GM12892 (cell line): ENCODE results near the gene SLC15A5.

ENCODE experiments used
- DNase-seq: peaks from one replicate; pipeline ENCODE4 v3.0.0; 2011; ENCODE audit not compliant: insufficient read length
- FAIRE-seq: peaks from 2 replicates; lab custom pipeline; 2011; peaks lifted over from hg19 to GRCh38; lab: Jason Lieb, UNC
- POLR2A ChIP-seq: IDR thresholded peaks from 2 replicates; pipeline ENCODE4 v1.6.1; 2011; ENCODE audit warnings: low read depth, low read length, control low read depth
- POLR2AphosphoS5 ChIP-seq: IDR thresholded peaks from 2 replicates; pipeline ENCODE4 v1.6.1; 2011; ENCODE audit warnings: low read depth, low read length, control low read depth
- TAF1 ChIP-seq: IDR thresholded peaks from 2 replicates; pipeline ENCODE4 v1.6.1; 2011; ENCODE audit warnings: low read depth, mild to moderate bottlenecking, control low read depth, low read length, borderline replicate concordance

The SLC15A5 gene

DNA sequence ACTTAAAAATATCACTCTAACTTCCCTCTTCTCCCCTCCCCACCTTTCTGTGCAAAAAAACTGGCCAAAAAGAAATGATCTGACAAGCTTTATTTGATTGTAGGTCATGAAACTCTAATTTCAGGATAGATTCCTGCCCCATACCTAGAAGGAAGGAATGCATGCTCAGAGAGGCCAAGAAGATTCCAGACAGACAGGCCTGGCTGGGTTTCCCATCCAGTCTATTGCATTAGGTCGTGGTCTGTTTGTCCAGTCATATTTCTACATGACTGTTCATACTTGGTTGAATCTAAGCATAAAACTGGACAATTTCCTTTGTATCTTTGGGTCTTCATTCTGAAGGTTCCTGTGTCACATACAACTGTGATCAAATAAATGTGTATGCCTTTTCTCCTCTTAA, 20.0 kb upstream of the SLC15A5 start:
- DNase-seq (no peak), FAIRE-seq (no peak)
- no peak for TF ChIP-seq POLR2A
- TF ChIP-seq TAF1 = no peak
- no peak for TF ChIP-seq POLR2AphosphoS5

DNA sequence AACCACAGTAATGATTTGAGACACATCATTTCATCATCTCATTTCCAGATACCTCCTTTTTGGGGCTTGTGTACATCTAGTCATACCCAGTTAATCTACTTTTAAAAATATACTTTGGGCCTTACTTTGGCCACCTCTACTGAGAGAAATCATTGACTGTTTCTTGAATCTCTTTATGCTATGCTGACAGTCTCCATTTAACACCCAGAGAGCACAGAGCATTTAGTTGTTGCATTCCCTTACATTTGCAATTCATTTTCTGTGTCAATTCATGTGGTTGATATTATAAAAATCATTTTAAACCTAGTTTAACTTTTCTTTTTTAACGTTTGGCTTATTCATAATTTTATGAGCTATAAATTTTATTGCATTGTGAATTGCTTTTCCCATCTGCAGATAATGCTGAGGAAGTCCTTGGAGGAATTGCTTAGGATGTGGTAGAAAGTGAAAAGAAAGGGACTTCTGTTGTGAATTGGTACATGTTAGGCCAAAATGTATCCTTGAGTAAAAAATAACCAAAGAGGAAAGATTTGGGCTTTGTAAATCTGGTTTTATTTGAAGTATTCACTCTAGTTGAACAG, 17.0 kb upstream of the SLC15A5 start:
- DNase-seq (no peak), FAIRE-seq (no peak)

GRCh38 chr12:16291032-16291431, 13.5 kb upstream of the SLC15A5 start:
- no peak for TF ChIP-seq POLR2AphosphoS5
- TF ChIP-seq TAF1 = no peak
- TF ChIP-seq POLR2A = no peak
- no peak for FAIRE-seq
- DNase-seq = no peak

More for the DNA sequence above, 17.0 kb upstream of the SLC15A5 start:
- TF ChIP-seq POLR2AphosphoS5 (no peak), TAF1 (no peak), POLR2A (no peak)

- TF ChIP-seq POLR2AphosphoS5 (no peak), TAF1 (no peak), POLR2A (no peak)
- FAIRE-seq = no peak
- DNase-seq = no peak
Observed at GRCh38 chr12:16285586-16285985, 8.1 kb upstream of the SLC15A5 start.

GRCh38 chr12:16282978-16283377, 5.5 kb upstream of the SLC15A5 start:
- FAIRE-seq (no peak), DNase-seq (no peak)
- TF ChIP-seq POLR2AphosphoS5 = no peak
- no peak for TF ChIP-seq POLR2A

DNA sequence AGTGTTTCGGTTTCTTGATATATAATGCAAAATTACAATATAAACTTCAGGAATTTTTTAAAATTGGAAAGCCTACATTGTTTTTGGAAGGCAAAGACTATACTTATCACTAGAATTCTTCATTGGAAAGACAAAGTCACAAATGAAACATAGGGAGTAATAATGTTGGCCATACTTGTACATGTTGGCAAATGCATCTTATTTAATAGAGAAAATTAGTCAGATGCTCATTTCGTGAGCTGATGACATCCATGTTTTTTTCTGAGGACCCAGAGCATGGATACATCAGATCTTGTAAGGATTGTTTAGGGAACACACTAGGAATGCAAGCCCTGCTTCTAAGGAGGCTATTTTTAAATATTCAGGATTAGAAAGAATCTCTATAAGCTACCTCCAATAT, 4.6 kb upstream of the SLC15A5 start:
- TF ChIP-seq TAF1 (no peak), POLR2A (no peak), POLR2AphosphoS5 (no peak)
- no peak for DNase-seq
- no peak for FAIRE-seq

DNA sequence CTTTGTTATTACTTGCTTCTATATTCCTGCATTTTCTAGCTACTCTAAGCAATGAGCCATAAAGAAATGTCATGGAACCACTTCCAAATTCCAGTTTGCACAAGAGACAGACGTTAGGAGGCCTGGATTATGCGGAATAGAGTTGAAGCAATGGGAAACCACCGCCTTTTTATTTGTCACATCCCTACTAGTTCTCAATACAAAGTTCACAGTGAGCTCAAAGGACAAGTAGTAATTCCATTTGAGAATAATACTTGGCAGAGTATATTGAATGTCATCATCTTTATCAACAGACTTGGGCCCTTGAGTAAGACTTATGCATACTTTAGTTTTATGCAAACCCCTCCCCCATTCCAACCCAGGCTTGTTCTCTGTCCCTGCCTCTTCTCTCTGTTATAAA, 3.7 kb upstream of the SLC15A5 start:
- TF ChIP-seq POLR2A (no peak), POLR2AphosphoS5 (no peak), TAF1 (no peak)
- DNase-seq (no peak), FAIRE-seq (no peak)

DNA sequence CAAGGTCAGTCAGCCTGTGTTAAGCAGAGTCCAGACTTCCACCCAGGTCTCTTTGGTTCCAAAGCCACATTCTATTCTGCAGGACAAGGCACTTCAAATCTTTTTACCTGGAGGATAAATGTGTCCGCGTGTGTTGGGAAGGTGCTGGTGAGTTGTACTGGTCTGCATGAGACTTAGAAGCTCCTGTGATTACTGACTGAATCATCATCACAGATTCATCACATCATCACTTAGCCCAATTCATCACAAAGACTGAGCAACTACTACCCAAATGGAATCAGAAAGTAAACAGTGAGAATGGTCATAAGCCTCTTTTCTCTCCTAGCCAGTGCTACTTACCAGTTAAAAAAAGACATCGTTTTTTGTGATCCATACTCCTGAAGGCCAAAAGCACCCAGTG, 5.3 kb downstream of the SLC15A5 start:
- no peak for TF ChIP-seq POLR2A
- TF ChIP-seq POLR2AphosphoS5 = no peak
- TF ChIP-seq TAF1 = no peak
- no peak for DNase-seq
- no peak for FAIRE-seq

- no peak for DNase-seq
- TF ChIP-seq POLR2AphosphoS5 (no peak), TAF1 (no peak), POLR2A (no peak)
Observed at GRCh38 chr12:16271062-16271461, 6.4 kb downstream of the SLC15A5 start.

GRCh38 chr12:16269946-16270345, 7.5 kb downstream of the SLC15A5 start:
- FAIRE-seq (no peak), DNase-seq (no peak)
- no peak for TF ChIP-seq POLR2A

More at GRCh38 chr12:16271062-16271461, 6.4 kb downstream of the SLC15A5 start:
- no peak for FAIRE-seq

DNA sequence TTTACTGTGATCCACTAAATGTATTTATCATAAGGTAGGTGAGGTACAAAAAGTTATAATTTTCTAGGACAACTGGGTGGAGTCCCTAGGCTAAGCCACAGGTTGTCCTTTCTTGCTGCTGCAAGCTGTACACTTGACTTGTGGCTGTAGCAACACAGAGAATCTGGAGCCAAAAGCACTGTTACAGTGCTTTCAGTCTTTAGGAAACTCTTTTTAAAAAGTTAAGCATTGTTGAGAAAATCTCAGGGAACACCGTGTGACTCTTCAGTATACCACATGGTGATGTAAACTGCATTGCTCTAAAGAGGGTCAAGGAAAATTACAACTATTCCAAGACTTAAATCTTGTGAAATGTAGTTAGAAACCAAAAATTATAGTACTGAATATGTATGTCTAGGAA, 11.4 kb downstream of the SLC15A5 start:
- FAIRE-seq (no peak), DNase-seq (no peak)
- TF ChIP-seq POLR2AphosphoS5 = no peak
- TF ChIP-seq POLR2A = no peak
- TF ChIP-seq TAF1 = no peak

DNA sequence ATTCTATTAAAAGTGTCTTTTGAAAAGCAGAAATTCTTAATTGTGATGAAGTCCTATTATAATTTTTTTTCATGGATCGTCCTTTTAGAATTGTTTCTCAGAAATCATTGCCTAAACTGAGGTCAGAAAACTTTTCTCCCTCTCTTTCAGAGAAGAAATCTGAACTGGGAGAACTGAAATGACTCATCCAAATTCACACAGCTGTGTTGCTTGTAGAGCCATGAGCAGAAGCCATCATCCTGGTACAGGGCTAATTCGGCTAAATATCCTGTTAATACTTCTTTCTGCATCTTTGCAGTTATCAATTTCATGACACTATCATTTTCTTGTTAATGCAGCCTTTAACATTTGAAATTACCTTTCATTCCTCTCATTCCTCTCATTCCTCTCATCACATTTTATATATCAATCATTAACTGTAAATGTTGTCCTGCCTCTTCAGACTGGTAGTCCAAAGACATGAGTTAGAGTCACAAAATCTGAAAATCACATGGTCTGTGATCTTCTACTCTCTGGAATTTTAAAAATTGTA, 15.5 kb downstream of the SLC15A5 start:
- no peak for DNase-seq
- TF ChIP-seq POLR2A (no peak), POLR2AphosphoS5 (no peak), TAF1 (no peak)
- FAIRE-seq = no peak

DNA sequence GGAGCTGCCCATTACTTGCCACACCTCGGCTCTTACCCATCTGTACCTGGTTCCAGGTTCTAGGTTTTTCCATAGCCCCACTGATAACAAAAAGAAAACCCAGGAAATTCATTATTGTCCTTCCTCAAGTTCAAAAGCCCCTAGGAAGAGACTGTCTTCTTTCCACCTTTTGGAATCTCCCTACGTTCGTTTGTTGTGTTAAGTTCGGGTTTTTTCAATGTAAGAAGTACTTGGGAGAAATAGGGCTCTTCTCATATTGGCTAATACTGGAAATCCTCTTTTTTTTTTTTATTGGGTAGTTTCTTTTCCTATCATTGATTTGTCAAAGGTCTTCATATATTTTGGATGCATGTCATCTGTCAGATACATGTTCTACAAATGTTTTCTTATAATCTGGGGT, 17.3 kb downstream of the SLC15A5 start:
- no peak for DNase-seq
- FAIRE-seq = no peak
- no peak for TF ChIP-seq POLR2AphosphoS5
- TF ChIP-seq POLR2A = no peak
- no peak for TF ChIP-seq TAF1
